Fibroblast of the aortic adventitia (primary cell): ENCODE results near the gene GAS7. TPM values are rescaled to one million over a fixed set of nuclear protein-coding genes. Genes with fewer than 3 reads are reported as not detected.

Source experiments
- DNase-seq: peaks from one replicate; pipeline ENCODE4 v3.0.0-alpha.2; 2010; ENCODE audit warnings: low read depth
- H3K4me3 ChIP-seq: 2 replicates; pipeline ENCODE4 v1.5.1; 2011; ENCODE audit warnings: low read depth, mild to moderate bottlenecking, control low read depth, low read length, moderate library complexity
- total RNA-seq: library from RNA; depleted of rRNA; stranded (reverse); fragments of >200 nt; gene quantifications from 2 replicates; pipeline ENCODE4 v1.2.3, GENCODE V29; 2012; ENCODE audit warnings: low replicate concordance
- TF ChIP-seq, protein P1 (sequence below): IDR thresholded peaks from 2 replicates; pipeline ENCODE4 v1.5.1; 2011; ENCODE audit warnings: mild to moderate bottlenecking, low read length, control low read depth, inconsistent platforms; ENCODE audit not compliant: insufficient read depth

GAS7 gene
- total RNA-seq, 1 donor: 7.0 TPM

DNA sequence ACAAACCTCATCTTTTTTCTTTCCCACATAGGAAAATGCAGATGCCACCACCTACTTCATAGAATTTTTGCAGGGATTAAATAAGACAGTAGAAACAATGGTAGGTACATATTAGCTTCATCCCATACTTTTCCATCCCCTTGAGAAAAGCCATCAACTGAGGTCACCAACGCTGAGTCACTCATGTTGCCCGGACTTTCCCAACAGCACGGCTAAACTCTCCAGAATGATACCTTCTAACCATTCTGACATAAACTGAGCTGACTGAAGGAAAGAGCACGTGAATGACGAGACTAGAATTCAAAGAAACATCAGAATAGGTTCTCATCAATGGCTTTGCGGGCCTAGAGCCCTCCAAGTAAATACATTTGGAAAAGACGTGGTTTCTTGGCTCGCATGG lies 147.3 kb downstream of the GAS7 start:
- TF ChIP-seq, protein P1, sequence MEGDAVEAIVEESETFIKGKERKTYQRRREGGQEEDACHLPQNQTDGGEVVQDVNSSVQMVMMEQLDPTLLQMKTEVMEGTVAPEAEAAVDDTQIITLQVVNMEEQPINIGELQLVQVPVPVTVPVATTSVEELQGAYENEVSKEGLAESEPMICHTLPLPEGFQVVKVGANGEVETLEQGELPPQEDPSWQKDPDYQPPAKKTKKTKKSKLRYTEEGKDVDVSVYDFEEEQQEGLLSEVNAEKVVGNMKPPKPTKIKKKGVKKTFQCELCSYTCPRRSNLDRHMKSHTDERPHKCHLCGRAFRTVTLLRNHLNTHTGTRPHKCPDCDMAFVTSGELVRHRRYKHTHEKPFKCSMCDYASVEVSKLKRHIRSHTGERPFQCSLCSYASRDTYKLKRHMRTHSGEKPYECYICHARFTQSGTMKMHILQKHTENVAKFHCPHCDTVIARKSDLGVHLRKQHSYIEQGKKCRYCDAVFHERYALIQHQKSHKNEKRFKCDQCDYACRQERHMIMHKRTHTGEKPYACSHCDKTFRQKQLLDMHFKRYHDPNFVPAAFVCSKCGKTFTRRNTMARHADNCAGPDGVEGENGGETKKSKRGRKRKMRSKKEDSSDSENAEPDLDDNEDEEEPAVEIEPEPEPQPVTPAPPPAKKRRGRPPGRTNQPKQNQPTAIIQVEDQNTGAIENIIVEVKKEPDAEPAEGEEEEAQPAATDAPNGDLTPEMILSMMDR: no peak
- H3K4me3 ChIP-seq: no peak overlapping the region
- DNase-seq: no peak

GRCh38 chr17:10050597-10051101 lies 147.8 kb downstream of the GAS7 start:
- TF ChIP-seq, protein P1: no peak
- DNase-seq: peak; percentile 27
- H3K4me3 ChIP-seq: no peak overlapping the region

DNA sequence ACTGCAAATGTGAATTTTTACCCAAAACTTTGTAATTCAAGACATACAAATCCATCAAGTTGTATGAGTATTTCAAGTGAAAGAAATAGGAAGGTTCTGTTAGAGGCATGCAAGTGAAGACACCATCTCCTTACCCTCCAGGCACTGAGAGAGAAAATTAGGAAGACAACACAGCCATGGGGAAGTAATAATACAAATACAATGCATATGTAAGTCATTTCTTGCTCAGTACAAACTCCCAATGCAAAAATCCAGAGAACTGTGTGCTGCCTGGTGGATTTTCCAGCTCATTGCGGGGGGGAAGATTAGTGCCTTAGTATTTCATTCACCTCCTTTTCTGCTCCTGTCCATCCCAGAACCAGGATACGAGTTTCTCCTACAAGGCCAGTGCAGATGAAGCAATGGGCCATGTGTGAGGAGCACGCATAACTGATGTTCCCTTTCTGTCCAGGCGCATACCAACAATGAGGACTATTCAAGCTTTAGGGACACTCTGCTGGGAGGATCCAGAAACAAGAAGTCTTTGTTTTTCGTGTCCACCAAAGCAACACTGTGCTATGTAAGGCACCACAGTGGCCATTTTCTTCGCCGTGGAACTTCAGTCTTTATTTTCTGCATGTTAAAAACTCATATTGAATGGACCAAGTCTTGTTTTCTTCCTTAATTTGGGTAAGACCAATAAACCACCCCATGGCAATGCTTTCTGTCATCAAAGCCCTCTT lies 149.6 kb downstream of the GAS7 start:
- no peak for DNase-seq
- TF ChIP-seq, protein P1: no peak
- no peak overlapping the region for H3K4me3 ChIP-seq

GRCh38 chr17:10046786-10047785 lies 151.3 kb downstream of the GAS7 start:
- DNase-seq: no peak
- no peak overlapping the region for H3K4me3 ChIP-seq
- TF ChIP-seq, protein P1: no peak

GRCh38 chr17:10045871-10046658 lies 152.3 kb downstream of the GAS7 start:
- TF ChIP-seq, protein P1: no peak
- no peak overlapping the region for H3K4me3 ChIP-seq
- no peak for DNase-seq

DNA sequence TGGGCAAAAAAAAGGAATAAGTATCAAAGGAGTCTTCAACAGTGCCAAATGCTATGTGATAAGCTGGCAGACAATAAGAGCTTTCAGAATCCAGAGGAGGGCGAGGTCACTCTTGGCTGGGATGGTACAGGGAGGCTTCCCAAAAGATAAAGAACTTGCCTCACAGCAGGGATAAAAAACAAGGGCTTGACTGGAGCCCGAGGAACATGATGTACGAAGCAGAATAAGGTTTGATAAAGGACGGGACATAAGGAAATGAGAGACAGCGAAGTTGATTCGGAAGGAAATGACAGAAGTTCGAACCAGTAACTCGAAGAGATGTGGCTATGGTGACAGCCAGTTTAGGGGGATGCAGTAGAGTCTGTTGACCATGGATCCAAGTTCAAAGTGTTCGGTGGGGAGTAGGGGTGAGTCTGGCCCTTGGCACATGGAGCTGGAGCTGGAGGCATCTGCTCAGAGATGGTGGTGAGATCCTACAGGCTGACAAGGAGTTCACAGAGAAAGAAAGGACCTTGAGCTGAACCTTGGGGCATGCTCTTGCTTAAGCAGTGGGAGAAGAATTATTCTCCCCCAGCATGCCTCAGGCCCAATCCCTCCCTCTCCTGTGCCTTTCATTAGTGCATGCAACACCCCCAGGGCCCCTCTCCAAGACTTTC lies 155.7 kb downstream of the GAS7 start:
- TF ChIP-seq, protein P1: no peak
- H3K4me3 ChIP-seq: no peak overlapping the region
- DNase-seq: peak; percentile 45
